Measurements from ENCODE around the gene CALHM4.

- TF ChIP-seq, protein P1, sequence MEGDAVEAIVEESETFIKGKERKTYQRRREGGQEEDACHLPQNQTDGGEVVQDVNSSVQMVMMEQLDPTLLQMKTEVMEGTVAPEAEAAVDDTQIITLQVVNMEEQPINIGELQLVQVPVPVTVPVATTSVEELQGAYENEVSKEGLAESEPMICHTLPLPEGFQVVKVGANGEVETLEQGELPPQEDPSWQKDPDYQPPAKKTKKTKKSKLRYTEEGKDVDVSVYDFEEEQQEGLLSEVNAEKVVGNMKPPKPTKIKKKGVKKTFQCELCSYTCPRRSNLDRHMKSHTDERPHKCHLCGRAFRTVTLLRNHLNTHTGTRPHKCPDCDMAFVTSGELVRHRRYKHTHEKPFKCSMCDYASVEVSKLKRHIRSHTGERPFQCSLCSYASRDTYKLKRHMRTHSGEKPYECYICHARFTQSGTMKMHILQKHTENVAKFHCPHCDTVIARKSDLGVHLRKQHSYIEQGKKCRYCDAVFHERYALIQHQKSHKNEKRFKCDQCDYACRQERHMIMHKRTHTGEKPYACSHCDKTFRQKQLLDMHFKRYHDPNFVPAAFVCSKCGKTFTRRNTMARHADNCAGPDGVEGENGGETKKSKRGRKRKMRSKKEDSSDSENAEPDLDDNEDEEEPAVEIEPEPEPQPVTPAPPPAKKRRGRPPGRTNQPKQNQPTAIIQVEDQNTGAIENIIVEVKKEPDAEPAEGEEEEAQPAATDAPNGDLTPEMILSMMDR (conservative IDR thresholded peaks at IDR 0.05), result 0 out of 2 replicates have a peak, but pooled peaks have one; percentile 6
- TF ChIP-seq ZFX (IDR thresholded peaks at IDR 0.05), result peak; percentile 66
These were observed 18.1 kb downstream of the CALHM4 start for GRCh38 chr6:116571683-116572000.
